Astrocyte of the hippocampus (primary cell): ENCODE results near the gene TRIM56.
"Not testable (repeated sequence)": the region's sequence is repeated elsewhere in the genome, so short reads cannot be mapped to it uniquely, and the experiment has no call there.

Experiments
- DNase-seq: peaks from one replicate; pipeline ENCODE4 v3.0.0; 2011; ENCODE audit warnings: low read depth, low spot score

TRIM56 gene

DNA sequence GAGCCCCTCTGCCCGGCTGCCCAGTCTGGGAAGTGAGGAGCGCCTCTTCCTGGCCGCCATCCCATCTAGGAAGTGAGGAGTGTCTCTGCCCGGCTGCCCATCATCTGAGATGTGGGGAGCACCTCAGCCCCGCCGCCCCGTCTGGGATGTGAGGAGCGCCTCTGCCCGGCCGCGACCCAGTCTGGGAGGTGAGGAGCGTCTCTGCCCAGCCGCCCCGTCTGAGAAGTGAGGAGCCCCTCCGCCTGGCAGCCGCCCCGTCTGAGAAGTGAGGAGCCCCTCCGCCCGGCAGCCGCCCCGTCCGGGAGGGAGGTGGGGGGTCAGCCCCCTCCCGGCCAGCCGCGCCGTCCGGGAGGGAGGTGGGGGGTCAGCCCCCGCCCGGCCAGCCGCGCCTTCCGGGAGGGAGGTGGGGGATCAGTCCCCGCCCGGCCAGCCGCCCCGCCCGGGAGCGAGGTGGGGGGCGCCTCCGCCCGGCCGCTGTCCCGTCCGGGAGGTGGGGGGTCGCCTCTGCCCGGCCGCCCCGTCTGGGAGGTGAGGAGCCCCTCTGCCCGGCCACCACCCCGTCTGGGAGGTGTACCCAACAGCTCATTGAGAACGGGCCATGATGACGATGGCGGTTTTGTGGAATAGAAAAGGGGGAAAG, 7.1 kb downstream of the TRIM56 start:
- DNase-seq = not testable (repeated sequence)

- peak; percentile 72 for DNase-seq
These were observed 8.6 kb downstream of the TRIM56 start for GRCh38 chr7:101093906-101094305.

GRCh38 chr7:101094376-101094775, 9.1 kb downstream of the TRIM56 start:
- no peak for DNase-seq

DNA sequence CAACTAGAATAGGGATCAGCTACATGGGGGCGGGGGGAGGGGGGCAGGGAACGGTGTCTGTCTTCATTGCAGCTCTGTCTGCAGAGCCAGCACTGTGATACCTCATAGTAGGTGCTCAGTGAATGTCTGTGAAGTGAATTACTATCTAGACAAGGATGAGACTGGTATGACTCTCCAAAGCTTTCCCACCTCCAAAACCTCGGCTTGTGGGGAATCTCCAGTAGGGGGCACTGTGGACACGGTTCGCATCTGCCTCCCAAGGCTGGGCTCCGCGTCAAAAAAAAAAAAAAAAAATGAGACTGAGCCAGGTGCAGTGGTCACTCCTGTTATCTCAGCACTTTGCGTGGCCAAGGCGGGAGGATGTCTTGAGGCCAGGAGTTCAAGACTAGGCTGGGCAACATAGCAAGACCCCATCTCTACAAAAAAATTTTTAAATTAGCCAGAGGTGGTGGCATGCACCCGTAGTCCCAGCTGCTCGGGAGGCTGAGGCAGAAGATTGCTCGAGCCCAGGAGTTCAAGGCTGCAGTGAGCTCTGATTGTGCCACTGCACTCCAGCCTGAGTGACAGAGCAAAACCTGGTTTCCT, 9.6 kb downstream of the TRIM56 start:
- peak; percentile 75 for DNase-seq

GRCh38 chr7:101096331-101096956, 11.2 kb downstream of the TRIM56 start:
- DNase-seq = no peak

- DNase-seq = no peak
These were observed 11.7 kb downstream of the TRIM56 start for GRCh38 chr7:101096957-101097347.

DNA sequence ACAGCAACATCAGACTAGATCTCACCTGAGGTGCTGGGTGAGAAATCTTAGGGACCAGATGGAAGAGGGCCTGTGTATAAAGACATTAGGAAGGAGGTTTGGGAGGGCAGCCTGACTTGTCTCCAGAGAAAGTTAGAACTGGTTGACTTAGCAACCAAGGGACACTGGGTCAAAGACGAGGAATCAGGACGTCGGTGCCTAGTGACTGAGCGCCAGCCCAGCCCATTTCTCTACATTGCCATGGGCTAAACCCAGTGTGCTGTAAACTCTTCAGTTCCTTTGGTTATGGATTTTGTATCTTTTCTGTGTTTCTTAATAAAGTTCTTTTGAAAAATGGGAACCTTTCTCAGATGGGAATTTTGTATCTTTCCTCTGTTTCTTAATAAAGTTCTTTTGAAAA, 12.3 kb downstream of the TRIM56 start:
- DNase-seq = no peak

- peak; percentile 99 for DNase-seq
These were observed 14.9 kb downstream of the TRIM56 start for GRCh38 chr7:101099969-101100781.

- peak; percentile 11 for DNase-seq
These were observed 15.9 kb downstream of the TRIM56 start for GRCh38 chr7:101100858-101101847.

DNA sequence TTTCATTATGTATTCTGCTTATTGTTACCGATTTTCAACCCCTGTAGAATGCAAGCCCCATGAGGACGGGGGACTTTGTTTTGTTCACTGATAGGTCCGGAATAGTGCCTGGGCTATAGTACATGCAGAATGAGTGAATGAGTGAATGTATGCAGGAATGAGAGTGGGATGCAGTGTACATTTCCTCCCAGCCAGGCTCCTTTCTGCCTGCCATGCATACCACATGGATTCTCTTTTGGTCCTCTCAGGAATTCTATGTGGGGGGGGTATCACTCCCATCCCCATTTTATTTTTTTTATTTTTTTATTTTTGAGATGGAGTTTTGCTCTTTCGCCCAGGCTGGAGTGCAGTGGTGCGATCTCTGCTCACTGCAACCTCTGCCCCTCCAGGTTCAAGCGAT, 16.7 kb downstream of the TRIM56 start:
- peak; percentile 35 for DNase-seq

DNA sequence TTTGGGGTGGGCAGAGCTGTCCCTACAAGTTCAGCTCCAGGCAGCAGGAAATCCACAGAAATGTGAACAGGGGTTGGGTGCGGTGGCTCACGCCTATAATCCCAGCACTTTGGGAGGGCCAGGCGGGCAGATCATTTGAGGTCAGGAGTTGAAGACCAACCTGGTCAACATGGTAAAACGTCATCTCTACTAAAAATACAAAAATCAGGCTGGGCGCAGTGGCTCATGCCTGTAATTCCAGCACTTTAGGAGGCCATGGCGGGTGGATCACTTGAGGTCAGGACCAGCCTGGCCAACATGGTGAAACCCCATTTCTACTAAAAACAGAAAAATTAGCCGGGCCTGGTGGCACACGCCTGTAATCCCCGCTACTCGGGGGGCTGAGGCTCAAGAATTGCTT, 18.4 kb downstream of the TRIM56 start:
- not testable (repeated sequence) for DNase-seq

DNA sequence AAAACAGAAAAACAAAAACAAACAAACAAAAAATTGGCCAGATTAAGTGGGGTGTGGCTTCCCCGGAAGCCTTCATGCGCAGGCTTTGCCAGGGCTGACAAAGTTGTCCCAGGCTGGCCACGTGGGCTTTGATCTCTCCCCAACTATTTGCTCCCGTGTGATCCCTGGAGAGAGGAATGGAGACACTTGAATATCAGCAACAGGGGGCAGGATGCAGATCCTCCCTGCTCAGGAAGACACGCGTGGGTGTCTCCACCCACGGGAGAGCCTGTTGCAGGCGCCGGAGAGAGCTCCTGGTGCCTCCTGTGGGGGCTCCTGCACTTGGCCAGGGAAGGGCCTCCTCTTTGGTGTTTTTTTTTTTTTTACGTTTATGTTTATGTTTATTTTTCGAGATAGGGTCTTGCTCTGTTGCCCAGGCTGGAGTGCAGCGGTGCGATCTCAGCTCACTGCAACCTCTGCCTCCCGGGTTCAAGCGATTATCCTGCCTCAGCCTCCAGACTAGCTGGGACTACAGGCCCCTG, 19.0 kb downstream of the TRIM56 start:
- peak; percentile 27 for DNase-seq

- DNase-seq = peak; percentile 7
These were observed 19.5 kb downstream of the TRIM56 start for GRCh38 chr7:101104799-101105198.

DNA sequence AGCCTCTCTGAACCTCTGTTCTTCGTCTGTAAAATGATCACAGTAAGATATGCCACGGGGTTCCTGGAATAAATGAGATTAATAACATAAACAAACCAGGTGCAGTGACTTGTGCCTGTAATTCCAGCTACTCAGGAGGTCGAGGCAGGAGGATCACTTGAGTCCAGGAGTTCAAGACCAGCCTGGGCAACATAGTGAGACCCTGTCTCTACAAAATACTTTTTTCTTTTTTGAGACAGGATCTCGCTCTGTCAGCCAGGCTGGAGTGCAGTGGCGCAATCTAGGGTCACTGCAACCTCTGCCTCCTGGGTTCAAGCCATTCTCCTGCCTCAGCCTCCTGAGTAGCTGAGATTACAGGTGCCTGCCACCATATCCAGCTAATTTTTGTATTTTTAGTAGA, 20.0 kb downstream of the TRIM56 start:
- DNase-seq = not testable (repeated sequence)

DNA sequence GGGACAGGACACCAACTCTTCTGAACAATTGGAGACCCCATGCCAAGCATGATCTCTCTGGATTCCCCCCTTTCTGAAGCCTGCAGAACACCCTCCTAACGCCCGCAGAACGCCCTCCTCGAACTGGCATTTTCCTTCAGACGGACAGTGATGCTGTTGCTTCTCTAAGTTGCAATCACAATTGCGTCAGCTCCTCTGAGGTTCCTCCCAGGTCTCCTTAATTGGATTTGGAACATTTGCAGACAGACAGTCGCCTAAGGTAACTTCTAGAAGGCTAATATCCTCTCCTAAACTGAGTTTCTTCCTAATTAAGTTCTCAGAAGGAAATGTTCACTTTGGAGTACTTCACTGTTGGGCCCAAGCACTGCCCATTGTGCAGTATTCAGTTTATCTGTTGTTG, 21.1 kb downstream of the TRIM56 start:
- no peak for DNase-seq

GRCh38 chr7:101108330-101108857, 23.1 kb downstream of the TRIM56 start:
- DNase-seq = peak; percentile 69

GRCh38 chr7:101108961-101109360, 23.7 kb downstream of the TRIM56 start:
- DNase-seq = no peak

DNA sequence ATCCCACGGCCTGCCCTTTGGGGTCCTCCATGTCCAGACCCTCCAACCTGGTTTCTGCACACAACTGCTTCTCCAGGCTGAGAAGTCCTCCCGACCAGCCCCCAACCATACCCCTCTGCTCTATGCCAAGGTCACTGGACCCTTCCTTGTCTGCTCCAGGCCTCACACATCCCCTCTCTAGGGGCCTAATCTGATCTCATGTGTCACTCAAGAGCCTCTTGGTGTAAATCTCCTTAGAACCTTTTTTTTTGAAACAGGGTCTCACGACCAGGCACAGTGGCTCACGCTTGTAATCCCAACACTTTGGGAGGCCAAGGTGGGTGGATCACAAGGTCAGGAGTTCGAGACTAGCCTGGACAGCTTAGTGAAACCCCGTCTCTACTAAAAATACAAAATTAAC, 24.1 kb downstream of the TRIM56 start:
- no peak for DNase-seq

GRCh38 chr7:101111261-101111660, 26.0 kb downstream of the TRIM56 start:
- DNase-seq = no peak

- DNase-seq = peak; percentile 85
These were observed 27.0 kb downstream of the TRIM56 start for GRCh38 chr7:101112233-101112632.

DNA sequence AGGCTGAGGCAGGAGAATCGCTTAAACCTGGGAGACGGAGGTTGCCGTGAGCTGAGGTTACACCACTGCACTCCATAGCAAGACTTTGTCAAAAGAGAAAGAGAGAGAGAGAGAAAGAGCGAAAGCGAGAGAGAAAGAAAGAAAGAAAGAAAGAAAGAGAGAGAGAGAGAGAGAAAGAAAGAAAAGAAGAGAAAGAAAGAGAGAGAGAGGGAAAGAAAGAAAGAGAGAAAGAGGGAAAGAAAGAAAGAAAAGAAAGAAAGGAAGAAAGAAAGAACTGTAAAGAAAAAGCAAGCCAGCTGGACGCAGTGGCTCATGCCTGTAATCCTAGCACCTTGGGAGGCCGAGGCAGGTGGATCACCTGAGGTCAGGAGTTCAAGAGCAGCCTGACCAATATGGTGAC, 27.9 kb downstream of the TRIM56 start:
- not testable (repeated sequence) for DNase-seq
